Measurements from ENCODE around the gene ITIH3.

DNA sequence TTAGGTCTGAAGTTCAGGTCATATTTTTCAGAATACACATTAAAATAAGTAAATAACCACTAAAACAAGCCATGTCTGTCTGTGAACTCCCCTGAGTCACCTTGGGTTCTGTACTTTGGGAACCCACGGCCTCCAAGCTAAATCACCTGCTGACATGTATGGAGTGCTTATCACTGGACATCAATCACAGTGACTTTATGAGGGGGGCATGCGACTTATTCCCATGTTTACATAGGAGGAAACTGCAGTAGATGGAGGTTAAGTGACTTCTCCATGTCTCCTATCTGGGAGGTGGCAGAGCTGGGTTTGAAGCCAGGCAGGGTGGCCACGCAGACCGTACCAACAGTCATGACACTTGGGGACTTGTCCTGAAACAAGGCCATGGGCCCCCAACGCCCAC is 27.8 kb downstream of the ITIH3 start:
- TF ChIP-seq, protein P1, sequence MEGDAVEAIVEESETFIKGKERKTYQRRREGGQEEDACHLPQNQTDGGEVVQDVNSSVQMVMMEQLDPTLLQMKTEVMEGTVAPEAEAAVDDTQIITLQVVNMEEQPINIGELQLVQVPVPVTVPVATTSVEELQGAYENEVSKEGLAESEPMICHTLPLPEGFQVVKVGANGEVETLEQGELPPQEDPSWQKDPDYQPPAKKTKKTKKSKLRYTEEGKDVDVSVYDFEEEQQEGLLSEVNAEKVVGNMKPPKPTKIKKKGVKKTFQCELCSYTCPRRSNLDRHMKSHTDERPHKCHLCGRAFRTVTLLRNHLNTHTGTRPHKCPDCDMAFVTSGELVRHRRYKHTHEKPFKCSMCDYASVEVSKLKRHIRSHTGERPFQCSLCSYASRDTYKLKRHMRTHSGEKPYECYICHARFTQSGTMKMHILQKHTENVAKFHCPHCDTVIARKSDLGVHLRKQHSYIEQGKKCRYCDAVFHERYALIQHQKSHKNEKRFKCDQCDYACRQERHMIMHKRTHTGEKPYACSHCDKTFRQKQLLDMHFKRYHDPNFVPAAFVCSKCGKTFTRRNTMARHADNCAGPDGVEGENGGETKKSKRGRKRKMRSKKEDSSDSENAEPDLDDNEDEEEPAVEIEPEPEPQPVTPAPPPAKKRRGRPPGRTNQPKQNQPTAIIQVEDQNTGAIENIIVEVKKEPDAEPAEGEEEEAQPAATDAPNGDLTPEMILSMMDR (IDR thresholded peaks at IDR 0.05), result no peak
- no peak for TF ChIP-seq POLR2A (IDR thresholded peaks at IDR 0.05)
